ENCODE results near the gene SPATC1L. TPM values are rescaled to one million over a fixed set of nuclear protein-coding genes. Genes with fewer than 3 reads are reported as not detected.

The SPATC1L gene
- total RNA-seq, 1 donor from 2014 or later: 58.7 TPM

- Mint-ChIP-seq H3K36me3 (ENCODE audit: unreplicated experiment) (no peaks in the 10 kb centered on the region), H3K9me3 (ENCODE audit: unreplicated experiment) (peaks cover 1% of the 10 kb centered on the region), H3K27ac (ENCODE audit: unreplicated experiment) (no peak overlapping the region), H3K4me1 (ENCODE audit: low read depth, unreplicated experiment) (no peaks in the 10 kb centered on the region), H3K4me3 (ENCODE audit: unreplicated experiment) (no peak overlapping the region), H3K27me3 (ENCODE audit: unreplicated experiment) (no peaks in the 10 kb centered on the region)
- peak; percentile 12 for DNase-seq
- TF ChIP-seq CTCF (IDR thresholded peaks at IDR 0.05; ENCODE audit: partially characterized antibody, unreplicated experiment): no peak
Measured at GRCh38 chr21:46120301-46121285, 63.7 kb downstream of the SPATC1L start.

- no peak overlapping the region for H3K4me3 Mint-ChIP-seq (ENCODE audit: unreplicated experiment)
- H3K9me3 Mint-ChIP-seq (ENCODE audit: unreplicated experiment): peaks cover 1% of the 10 kb centered on the region
- no peaks in the 10 kb centered on the region for H3K4me1 Mint-ChIP-seq (ENCODE audit: low read depth, unreplicated experiment)
- no peaks in the 10 kb centered on the region for H3K36me3 Mint-ChIP-seq (ENCODE audit: unreplicated experiment)
- H3K27me3 Mint-ChIP-seq (ENCODE audit: unreplicated experiment): no peaks in the 10 kb centered on the region
- no peak overlapping the region for H3K27ac Mint-ChIP-seq (ENCODE audit: unreplicated experiment)
- DNase-seq: peak; percentile 10
- no peak for TF ChIP-seq CTCF (IDR thresholded peaks at IDR 0.05; ENCODE audit: partially characterized antibody, unreplicated experiment)
Measured at GRCh38 chr21:46119637-46120271, 64.5 kb downstream of the SPATC1L start.

GRCh38 chr21:46119144-46119636 lies 65.1 kb downstream of the SPATC1L start:
- H3K4me3 Mint-ChIP-seq (ENCODE audit: unreplicated experiment): no peak overlapping the region
- no peaks in the 10 kb centered on the region for H3K27me3 Mint-ChIP-seq (ENCODE audit: unreplicated experiment)
- TF ChIP-seq CTCF (IDR thresholded peaks at IDR 0.05; ENCODE audit: partially characterized antibody, unreplicated experiment): no peak
- no peak overlapping the region for H3K27ac Mint-ChIP-seq (ENCODE audit: unreplicated experiment)
- DNase-seq: no peak
- H3K36me3 Mint-ChIP-seq (ENCODE audit: unreplicated experiment): no peaks in the 10 kb centered on the region
- peaks cover 1% of the 10 kb centered on the region for H3K9me3 Mint-ChIP-seq (ENCODE audit: unreplicated experiment)
- no peaks in the 10 kb centered on the region for H3K4me1 Mint-ChIP-seq (ENCODE audit: low read depth, unreplicated experiment)

- H3K36me3 Mint-ChIP-seq (ENCODE audit: unreplicated experiment): no peaks in the 10 kb centered on the region
- no peak for TF ChIP-seq CTCF (IDR thresholded peaks at IDR 0.05; ENCODE audit: partially characterized antibody, unreplicated experiment)
- H3K27me3 Mint-ChIP-seq (ENCODE audit: unreplicated experiment): no peaks in the 10 kb centered on the region
- no peaks in the 10 kb centered on the region for H3K4me1 Mint-ChIP-seq (ENCODE audit: low read depth, unreplicated experiment)
- H3K4me3 Mint-ChIP-seq (ENCODE audit: unreplicated experiment): no peak overlapping the region
- H3K9me3 Mint-ChIP-seq (ENCODE audit: unreplicated experiment): peaks cover 1% of the 10 kb centered on the region
- peak; percentile 14 for DNase-seq
- no peak overlapping the region for H3K27ac Mint-ChIP-seq (ENCODE audit: unreplicated experiment)
Measured at GRCh38 chr21:46118316-46119143, 65.7 kb downstream of the SPATC1L start.

Measured in glutamatergic neuron (in vitro differentiated cells).